ENCODE results near the gene NDC80.
"Not testable (repeated sequence)": the region's sequence is repeated elsewhere in the genome, so short reads cannot be mapped to it uniquely, and the experiment has no call there.

The NDC80 gene

DNA sequence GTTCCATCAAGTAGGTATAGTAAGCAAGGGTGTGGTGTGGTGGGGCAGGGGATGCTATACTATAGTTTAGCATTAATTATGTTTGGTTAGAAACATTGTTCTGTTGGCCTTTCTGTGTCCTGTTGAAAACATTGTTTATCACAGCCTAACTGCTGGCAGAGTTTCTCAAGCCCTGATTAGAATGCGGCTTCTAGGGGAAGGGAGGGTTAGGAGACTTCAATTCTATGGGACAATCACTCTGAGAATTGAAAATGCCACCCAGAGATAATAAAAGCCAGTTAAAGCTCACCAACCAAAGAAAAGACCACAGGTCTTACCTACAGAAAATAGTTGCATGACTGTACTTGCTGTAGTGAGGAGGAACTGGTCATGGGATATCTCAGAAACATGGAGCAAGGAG lies 64.2 kb downstream of the NDC80 start:
- no peak for FAIRE-seq

DNA sequence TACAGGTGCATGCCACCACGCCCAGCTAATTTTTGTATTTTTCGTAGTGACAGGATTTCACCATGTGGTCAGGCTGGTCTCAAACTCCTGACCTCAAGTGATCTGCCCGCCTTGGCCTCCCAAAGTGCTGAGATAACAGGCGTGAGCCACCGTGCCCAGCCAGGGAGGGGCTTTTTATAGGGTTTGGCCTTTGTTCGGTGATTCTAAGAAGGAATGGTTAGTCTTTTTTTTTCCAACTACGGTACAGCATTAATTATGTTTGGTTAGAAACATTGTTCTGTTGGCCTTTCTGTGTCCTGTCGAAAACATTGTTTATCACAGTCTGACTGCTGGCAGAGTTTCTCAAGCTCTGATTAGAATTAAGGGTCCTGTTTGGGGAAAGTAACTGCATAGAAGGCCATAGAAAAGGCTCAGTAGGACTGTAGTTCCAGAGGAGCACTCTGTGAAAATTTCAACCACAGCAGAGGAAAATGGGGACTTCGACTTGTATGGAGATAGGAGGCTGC lies 64.8 kb downstream of the NDC80 start:
- no peak for FAIRE-seq

DNA sequence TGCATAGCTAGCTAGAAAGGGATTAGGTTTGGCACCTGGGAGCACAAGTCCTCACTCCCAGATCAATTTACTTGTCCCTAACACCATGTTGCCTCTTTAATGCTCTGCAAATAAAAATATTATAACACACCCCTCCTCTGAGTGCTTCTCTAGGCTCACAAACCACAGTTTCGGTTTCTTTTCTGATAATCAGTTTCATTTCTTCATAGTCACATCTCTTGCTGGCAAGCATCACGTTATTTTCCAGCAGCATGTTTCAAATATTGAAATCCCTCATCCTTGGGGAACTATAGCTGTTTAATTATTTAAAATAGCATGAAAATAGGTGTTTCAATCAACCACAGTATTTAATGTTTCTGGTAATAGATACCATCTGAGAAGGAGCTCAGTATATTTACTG lies 70.3 kb downstream of the NDC80 start:
- FAIRE-seq = no peak

- no peak for FAIRE-seq
Measured at GRCh38 chr18:2642771-2643170, 71.4 kb downstream of the NDC80 start.

GRCh38 chr18:2644535-2644934 lies 73.2 kb downstream of the NDC80 start:
- FAIRE-seq = no peak

- FAIRE-seq = no peak
Measured at GRCh38 chr18:2651981-2652380, 80.6 kb downstream of the NDC80 start.

DNA sequence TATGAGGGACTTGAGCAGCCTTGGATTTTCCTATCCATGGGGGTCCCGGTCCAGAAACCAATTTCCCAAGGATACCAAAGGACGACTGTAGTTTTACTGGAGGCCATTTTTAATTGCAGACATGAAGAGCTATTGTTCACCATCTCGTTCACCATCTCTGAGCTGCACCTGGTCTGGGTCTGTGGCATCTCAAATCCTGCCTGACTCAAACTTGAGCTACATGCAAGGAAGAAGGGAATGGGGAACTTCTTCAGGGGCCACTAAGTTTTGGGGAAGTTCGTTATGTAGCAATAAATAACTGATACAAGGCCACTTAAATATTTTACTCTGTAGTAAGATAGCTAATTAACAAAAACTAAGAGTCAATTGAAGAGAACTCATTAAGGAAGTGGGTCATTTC lies 82.1 kb downstream of the NDC80 start:
- no peak for FAIRE-seq

GRCh38 chr18:2654169-2654927 lies 83.0 kb downstream of the NDC80 start:
- FAIRE-seq = no peak

DNA sequence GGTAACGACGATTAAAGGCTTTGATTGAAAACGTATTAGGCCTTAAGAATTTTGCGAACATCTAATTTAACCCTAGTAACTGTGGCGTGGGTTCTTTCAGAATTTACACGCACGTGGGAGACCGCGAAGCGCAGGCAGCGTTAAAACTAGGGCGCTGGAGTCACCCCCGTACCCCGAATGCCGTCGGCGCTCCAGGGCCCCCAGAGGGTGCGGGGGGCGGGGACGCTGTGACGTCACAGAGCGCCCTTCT lies 83.5 kb downstream of the NDC80 start:
- no peak for FAIRE-seq

- FAIRE-seq = no peak
Measured at GRCh38 chr18:2655178-2655953, 84.0 kb downstream of the NDC80 start, which contains the start of gene SMCHD1. Gene SMCHD1 (plus strand): TSS chr18:2655726. CDS start chr18:2656076, 350 bp downstream.

GRCh38 chr18:2655954-2656236 lies 84.5 kb downstream of the NDC80 start:
- no peak for FAIRE-seq

DNA sequence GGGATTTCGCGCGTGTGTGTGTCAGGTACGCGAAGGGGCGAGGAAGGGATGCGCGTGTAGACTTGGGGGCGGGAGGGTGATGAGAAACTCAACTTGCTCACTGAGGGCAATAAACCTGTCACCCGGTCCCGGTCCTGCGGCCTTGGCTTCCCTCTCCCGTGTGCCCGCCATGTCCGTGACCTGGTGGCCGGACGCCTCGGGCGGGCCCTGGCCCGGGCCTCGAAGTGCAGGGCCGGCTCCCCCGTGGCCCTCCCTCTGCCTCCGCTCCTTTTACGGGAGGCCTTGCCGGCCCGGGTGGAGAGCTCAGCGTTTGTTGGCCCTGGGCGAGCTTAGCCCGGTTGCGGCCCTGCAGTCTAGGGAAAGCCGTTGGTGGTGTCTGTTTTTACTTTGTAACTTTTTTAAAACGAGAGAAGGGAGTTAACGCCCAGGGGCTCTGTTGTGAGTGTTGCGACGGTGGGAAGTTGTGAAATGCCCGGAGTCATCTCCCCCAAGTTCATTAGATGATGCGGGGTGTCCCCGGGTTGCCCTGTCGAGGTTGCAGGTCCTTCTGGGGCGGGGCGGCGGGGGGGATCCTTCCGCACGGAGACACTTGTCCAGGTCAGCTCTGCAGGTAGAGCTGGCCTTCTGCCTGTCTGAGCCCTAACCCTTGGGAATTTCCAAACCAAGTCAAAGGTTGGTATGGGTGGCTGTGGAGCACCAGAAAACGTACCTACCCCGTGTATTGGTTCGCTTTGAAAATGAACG lies 85.1 kb downstream of the NDC80 start:
- FAIRE-seq = no peak

- FAIRE-seq = no peak
Measured at GRCh38 chr18:2656981-2657512, 85.7 kb downstream of the NDC80 start.

DNA sequence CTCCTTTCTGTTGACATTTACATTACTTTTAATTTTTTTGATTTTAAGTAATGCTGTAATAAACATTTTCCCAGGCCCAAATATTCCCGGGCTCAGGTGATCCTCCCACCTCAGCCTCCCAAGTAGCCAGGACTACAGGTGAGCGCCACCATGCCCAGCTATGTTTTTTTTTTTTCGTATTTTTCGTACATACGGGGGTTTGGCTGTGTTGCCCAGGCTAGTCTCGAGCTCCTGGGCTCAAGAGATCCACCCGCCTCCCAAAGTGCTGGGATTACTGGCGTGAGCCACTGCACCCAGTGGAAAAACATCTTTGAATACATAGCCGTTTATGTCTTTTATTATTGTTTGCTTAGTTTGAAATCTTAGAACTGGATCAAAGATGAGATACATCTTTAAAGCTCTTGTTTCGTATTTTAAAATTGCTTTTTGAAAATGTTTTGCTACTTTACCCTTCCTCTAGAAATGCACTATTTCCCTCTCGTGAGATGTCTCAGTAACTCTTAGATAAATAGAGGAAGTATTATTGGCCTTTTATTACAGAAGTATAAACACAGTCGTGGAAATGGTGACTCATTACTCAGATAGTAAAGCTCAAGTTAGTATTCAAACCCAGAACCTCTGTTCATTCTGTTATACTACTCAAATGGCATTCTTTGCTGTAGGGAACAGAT lies 86.6 kb downstream of the NDC80 start:
- FAIRE-seq = no peak

DNA sequence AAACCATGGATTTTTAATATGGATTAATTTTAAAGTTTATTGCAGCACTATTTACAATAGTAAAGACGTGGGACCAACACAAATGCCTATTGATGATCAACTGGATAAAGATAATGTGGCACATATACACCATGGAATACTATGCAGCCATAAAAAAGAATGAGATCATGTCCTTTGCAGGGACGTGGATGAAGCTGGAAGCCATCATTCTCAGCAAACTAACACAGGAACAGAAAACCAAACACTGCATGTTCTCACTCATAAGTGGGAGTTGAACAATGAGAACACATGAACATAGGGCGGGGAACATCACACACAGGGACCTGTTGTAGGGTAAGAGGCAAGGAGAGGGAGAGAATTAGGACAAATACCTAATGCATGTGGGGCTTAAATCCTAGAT lies 89.5 kb downstream of the NDC80 start:
- not testable (repeated sequence) for FAIRE-seq

DNA sequence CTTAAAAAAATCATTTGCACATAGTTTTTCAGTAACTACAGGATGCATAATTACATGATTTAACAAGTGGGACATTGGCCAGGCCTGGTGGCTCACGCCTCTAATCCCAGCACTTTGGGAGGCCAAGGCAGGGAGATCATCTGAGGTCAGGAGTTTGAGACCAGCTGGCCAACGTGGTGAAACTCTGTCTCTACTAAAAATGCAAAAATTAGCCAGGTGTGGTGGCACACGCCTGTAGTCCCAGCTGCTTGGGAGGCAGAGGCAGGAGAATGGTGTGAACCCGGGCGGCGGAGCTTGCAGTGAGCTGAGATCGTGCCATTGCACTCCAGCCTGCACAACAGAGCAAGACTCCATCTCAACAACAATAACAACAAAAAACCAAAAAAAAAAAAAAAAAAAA lies 90.9 kb downstream of the NDC80 start:
- FAIRE-seq = not testable (repeated sequence)

- FAIRE-seq = no peak
Measured at GRCh38 chr18:2662990-2663389, 91.6 kb downstream of the NDC80 start.

Measured in G401.6 (cell line).